ENCODE measurements around the gene ECI1. TPM values are rescaled to one million over a fixed set of nuclear protein-coding genes. Genes with fewer than 3 reads are reported as not detected.

Gene ECI1
- total RNA-seq, 1 experiment from 2014 or later, result 140 TPM

GRCh38 chr16:2299915-2300192 is 48.5 kb upstream of the ECI1 start (continued):
- TF ChIP-seq TCF7L2 (IDR thresholded peaks at IDR 0.05; ENCODE audit: borderline replicate concordance, extremely low read depth, insufficient read depth, insufficient read length), result no peak

DNA sequence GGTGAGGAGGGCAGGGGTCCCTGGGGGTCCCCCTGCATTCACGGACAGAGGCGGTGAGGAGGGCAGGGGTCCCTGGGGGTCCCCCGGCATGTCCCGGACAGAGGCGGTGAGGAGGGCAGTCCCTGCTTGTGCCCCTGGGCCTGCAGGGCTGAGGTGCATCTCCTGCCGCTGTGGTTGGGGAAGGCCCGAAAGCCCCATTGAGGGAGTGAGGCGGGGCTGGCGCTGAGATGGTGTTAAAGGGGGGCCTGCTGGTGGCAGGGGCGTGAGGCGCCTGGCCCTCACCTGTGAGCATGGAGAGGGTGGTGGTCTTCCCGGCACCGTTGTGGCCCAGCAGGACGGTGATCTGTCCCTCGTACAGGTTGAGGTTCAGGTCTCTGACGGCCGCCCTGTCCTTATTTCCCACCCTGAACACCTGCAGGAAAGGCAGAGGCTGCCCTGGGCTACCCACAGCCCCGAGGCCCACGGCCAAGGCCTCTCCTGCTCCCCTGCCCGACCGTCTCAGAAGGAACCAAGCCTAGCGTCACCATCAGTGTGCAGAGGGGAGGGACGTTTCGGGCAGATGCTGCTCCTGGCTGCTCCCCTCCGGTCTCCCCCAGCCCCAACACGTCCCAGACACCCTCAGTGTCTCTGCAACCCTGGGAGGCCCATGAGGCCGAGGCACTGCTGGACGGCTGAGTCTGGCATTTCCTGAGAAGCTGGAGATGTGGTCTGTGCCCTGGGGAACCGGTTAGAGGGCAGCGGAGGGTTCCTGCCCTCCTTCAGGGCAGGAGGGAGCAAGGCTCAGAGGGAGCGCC is 47.9 kb upstream of the ECI1 start:
- ChIA-PET RAD21 (ENCODE audit: low non-redundant PET in 1 of 2, low total read pairs in 2 of 2, uncharacterized antibody in 2 of 2, unreplicated experiment in 2 of 2) (no interaction called here), POLR2A (no interaction called here), CTCF (no interaction called here)
- no peaks in the 10 kb centered on the region for H3K27me3 ChIP-seq (ENCODE audit: insufficient read depth, low read length)
- DNase-seq (ENCODE audit: low read depth, low spot score) (no peak), ATAC-seq (no peak)
- no peaks in the 10 kb centered on the region for H3K36me3 ChIP-seq (ENCODE audit: control insufficient read depth in 1 of 2, insufficient read depth in 2 of 2, low read length in 2 of 2)
- H3K79me2 ChIP-seq (ENCODE audit: insufficient read depth, low read length), result no peaks in the 10 kb centered on the region
- H3K9me2 ChIP-seq (ENCODE audit: insufficient read depth), result no peaks in the 10 kb centered on the region
- TF ChIP-seq RAD21 (IDR thresholded peaks at IDR 0.05; ENCODE audit: low read depth) (no peak), SIN3A (IDR thresholded peaks at IDR 0.05; ENCODE audit: low read depth) (no peak), JUND (IDR thresholded peaks at IDR 0.05) (no peak), SP1 (IDR thresholded peaks at IDR 0.05; ENCODE audit: low read depth) (no peak), YY1 (IDR thresholded peaks at IDR 0.05; ENCODE audit: extremely low read depth, insufficient replicate concordance, low read depth, low read length) (no peak), CEBPB (IDR thresholded peaks at IDR 0.05; ENCODE audit: low read depth) (no peak), ZFX (IDR thresholded peaks at IDR 0.05) (no peak), POLR2AphosphoS5 (IDR thresholded peaks at IDR 0.05; ENCODE audit: low read depth, low read length) (no peak), FOSL1 (IDR thresholded peaks at IDR 0.05; ENCODE audit: low read depth) (no peak)
- TF ChIP-seq, protein P1, sequence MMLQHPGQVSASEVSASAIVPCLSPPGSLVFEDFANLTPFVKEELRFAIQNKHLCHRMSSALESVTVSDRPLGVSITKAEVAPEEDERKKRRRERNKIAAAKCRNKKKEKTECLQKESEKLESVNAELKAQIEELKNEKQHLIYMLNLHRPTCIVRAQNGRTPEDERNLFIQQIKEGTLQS (IDR thresholded peaks at IDR 0.05), result no peak
- TF ChIP-seq, protein P2, sequence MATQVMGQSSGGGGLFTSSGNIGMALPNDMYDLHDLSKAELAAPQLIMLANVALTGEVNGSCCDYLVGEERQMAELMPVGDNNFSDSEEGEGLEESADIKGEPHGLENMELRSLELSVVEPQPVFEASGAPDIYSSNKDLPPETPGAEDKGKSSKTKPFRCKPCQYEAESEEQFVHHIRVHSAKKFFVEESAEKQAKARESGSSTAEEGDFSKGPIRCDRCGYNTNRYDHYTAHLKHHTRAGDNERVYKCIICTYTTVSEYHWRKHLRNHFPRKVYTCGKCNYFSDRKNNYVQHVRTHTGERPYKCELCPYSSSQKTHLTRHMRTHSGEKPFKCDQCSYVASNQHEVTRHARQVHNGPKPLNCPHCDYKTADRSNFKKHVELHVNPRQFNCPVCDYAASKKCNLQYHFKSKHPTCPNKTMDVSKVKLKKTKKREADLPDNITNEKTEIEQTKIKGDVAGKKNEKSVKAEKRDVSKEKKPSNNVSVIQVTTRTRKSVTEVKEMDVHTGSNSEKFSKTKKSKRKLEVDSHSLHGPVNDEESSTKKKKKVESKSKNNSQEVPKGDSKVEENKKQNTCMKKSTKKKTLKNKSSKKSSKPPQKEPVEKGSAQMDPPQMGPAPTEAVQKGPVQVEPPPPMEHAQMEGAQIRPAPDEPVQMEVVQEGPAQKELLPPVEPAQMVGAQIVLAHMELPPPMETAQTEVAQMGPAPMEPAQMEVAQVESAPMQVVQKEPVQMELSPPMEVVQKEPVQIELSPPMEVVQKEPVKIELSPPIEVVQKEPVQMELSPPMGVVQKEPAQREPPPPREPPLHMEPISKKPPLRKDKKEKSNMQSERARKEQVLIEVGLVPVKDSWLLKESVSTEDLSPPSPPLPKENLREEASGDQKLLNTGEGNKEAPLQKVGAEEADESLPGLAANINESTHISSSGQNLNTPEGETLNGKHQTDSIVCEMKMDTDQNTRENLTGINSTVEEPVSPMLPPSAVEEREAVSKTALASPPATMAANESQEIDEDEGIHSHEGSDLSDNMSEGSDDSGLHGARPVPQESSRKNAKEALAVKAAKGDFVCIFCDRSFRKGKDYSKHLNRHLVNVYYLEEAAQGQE (IDR thresholded peaks at IDR 0.05; ENCODE audit: low read depth), result no peak
- intact Hi-C loops (cut with micrococcal nuclease), result loop anchor here (10.0 kb wide), 1 partner anchor 125 kb away; the partner anchor contains the start of gene CCNF
- no peak overlapping the region for H2AFZ ChIP-seq (ENCODE audit: low read depth, low read length, poor library complexity, severe bottlenecking)
- BruUV-seq (replicated peaks), result no TSS peak
- H3K9ac ChIP-seq (ENCODE audit: low read length), result no peak overlapping the region
- peaks cover 4% of the 10 kb centered on the region in 2 experiments; a peak in 2 of 4 replicates for H3K4me1 ChIP-seq (ENCODE audit: control insufficient read depth in 1 of 2, insufficient read depth in 2 of 2, low read length in 2 of 2)
- H3K27ac ChIP-seq (ENCODE audit: low read depth, low read length), result no peak overlapping the region
- H3K9me3 ChIP-seq (ENCODE audit: control insufficient read depth in 1 of 2, insufficient read depth in 1 of 2, low read depth in 1 of 2, low read length in 2 of 2), result no peaks in the 10 kb centered on the region
- no peak overlapping the region for H3K4me2 ChIP-seq (ENCODE audit: low read length)
- H3K4me3 ChIP-seq (replicated peaks in 1 of 2; ENCODE audit: low read depth in 1 of 2, low read length in 2 of 2), result no peak overlapping the region
- no peaks in the 10 kb centered on the region for H4K20me1 ChIP-seq (ENCODE audit: insufficient read depth)

All from HCT116 (cell line).